GM12892 (cell line): ENCODE results near the gene ATP5F1D.

Experiments
- DNase-seq: peaks from one replicate; pipeline ENCODE4 v3.0.0; 2011; ENCODE audit not compliant: insufficient read length
- FAIRE-seq: peaks from 2 replicates; lab custom pipeline; 2011; peaks lifted over from hg19 to GRCh38; lab: Jason Lieb, UNC
- POLR2A ChIP-seq: IDR thresholded peaks from 2 replicates; pipeline ENCODE4 v1.6.1; 2011; ENCODE audit warnings: low read depth, low read length, control low read depth
- POLR2AphosphoS5 ChIP-seq: IDR thresholded peaks from 2 replicates; pipeline ENCODE4 v1.6.1; 2011; ENCODE audit warnings: low read depth, low read length, control low read depth
- TAF1 ChIP-seq: IDR thresholded peaks from 2 replicates; pipeline ENCODE4 v1.6.1; 2011; ENCODE audit warnings: low read depth, mild to moderate bottlenecking, control low read depth, low read length, borderline replicate concordance

The ATP5F1D gene

GRCh38 chr19:1252221-1252820 is 10.8 kb downstream of the ATP5F1D start:
- FAIRE-seq (no peak), DNase-seq (no peak)
- TF ChIP-seq POLR2AphosphoS5 (no peak), TAF1 (no peak), POLR2A (no peak)

DNA sequence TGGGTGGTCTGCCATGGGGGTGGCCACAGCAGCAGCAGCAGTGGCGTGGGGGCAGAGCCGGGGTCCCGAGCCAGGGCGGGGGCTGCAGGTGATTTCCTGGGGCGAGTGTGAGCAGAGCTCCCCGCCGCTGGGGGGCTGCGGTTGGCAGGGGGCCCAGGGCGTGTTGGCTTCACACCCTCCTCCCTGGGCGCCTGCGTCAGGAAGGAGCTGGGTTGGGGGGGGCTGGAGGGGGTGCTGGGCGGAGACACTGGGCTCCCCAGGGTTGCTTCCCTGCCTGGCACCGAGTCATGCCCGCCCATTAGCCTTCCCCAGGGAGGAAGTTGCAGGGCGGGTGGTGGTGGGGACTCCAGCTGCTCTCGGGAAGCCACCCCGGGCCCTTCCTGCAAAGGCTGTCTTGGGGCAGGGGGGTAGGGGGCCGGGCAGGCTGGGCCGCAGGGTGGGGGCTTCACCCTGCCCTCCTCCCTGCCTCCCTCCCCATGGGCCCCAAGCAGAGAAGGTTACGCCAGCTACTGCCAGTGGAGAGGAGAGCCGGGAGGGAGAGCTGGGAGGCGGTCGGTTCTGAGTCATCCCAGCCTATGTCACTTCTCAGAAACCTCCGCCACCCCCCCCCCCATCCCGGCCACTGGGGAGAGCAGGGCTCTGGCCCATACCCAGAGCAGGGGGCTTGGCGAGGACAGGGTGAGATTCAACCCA is 11.4 kb downstream of the ATP5F1D start:
- TF ChIP-seq POLR2A (no peak), TAF1 (no peak), POLR2AphosphoS5 (no peak)
- peak; percentile 86 for FAIRE-seq

GRCh38 chr19:1253514-1254080 is 12.0 kb downstream of the ATP5F1D start:
- no peak for FAIRE-seq
- no peak for DNase-seq
- TF ChIP-seq POLR2A (no peak), POLR2AphosphoS5 (no peak), TAF1 (no peak)

More for the DNA sequence above, 11.4 kb downstream of the ATP5F1D start:
- DNase-seq: no peak

DNA sequence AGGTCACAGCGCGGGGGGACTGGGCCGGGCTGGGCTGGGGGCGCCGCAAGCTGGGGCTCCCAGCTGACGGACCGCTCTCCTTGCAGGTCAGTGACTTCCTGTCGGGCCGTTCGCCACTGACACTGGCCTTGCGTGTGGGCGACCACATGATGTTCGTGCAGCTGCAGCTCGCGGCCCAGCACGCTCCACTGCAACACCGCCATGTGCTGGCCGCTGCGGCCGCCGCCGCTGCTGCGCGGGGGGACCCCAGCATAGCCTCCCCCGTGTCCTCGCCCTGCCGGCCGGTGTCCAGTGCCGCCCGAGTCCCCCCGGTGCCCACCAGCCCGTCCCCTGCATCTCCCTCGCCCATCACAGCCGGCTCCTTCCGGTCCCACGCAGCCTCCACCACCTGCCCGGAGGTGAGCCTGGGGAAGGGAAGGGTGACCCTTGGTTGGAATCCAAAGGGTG is 12.6 kb downstream of the ATP5F1D start:
- FAIRE-seq (no peak), DNase-seq (no peak)
- TF ChIP-seq POLR2A (no peak), POLR2AphosphoS5 (no peak), TAF1 (no peak)

- FAIRE-seq (no peak), DNase-seq (no peak)
- no peak for TF ChIP-seq POLR2A
- TF ChIP-seq POLR2AphosphoS5: 0 out of 2 replicates have a peak, but pooled peaks have one; percentile 39
- no peak for TF ChIP-seq TAF1
Measured at GRCh38 chr19:1254530-1255185, 13.1 kb downstream of the ATP5F1D start.

DNA sequence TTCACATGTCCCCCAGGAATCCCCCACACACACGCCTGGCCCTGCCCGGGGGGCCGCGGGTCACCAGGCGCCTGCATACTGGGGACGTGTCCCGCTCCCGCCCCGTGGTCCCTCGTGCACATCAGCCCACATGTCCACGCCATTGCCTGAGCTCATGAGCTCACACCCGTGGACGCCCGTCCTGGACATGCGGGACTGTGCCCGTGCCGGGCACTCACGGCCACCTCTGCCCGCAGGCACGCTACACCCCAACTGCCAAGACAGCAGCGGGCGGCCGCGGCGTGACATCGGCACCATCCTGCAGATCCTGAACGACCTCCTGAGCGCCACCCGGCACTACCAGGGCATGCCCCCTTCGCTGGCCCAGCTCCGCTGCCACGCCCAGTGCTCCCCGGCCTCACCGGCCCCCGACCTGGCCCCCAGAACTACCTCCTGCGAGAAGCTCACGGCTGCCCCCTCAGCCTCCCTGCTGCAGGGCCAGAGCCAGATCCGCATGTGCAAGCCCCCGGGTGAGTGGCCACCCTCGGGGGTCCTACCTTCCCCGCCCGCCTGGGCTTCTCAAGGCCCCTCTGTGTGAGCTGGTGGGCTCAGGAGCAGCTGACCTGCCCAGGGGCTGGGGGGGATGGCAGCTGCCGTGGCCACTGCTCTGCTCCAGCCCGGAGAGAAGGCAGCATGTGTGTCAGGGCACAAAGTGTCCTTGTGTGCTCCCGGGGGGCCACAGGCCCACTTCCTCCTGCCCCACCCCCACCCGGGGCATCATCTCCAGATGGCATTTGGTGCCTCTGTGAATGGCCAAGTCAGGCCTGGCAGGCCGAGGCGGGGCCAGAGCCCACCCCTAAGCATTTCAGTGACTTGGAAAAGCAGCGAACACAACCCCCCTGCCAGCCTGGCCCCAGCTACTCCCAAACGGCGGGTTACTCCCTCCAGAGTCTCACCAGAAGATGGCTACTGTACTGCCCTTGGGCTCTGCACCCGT is 13.9 kb downstream of the ATP5F1D start:
- no peak; the same call in 1 of the 2 replicates for TF ChIP-seq POLR2A
- no peak for TF ChIP-seq POLR2AphosphoS5
- no peak for TF ChIP-seq TAF1
- FAIRE-seq (no peak), DNase-seq (no peak)

- DNase-seq (no peak), FAIRE-seq (no peak)
- no peak for TF ChIP-seq POLR2A
- no peak for TF ChIP-seq TAF1
- TF ChIP-seq POLR2AphosphoS5: no peak
Measured at GRCh38 chr19:1256646-1257474, 15.3 kb downstream of the ATP5F1D start.

- TF ChIP-seq TAF1 (no peak), POLR2AphosphoS5 (no peak), POLR2A (no peak)
- DNase-seq (no peak), FAIRE-seq (no peak)
Measured at GRCh38 chr19:1257475-1258162, 16.1 kb downstream of the ATP5F1D start.

- no peak for FAIRE-seq
- DNase-seq: no peak
- TF ChIP-seq POLR2AphosphoS5: peak; percentile 71
- no peak for TF ChIP-seq TAF1
- peak; percentile 42; the same call in 1 of the 2 replicates for TF ChIP-seq POLR2A
Measured at GRCh38 chr19:1258163-1258492, 16.6 kb downstream of the ATP5F1D start.

- DNase-seq (no peak), FAIRE-seq (no peak)
- no peak for TF ChIP-seq TAF1
- no peak for TF ChIP-seq POLR2A
- TF ChIP-seq POLR2AphosphoS5: no peak
Measured at GRCh38 chr19:1258707-1259205, 17.2 kb downstream of the ATP5F1D start.
